GM12874 (cell line): ENCODE data around the gene FANCM.

Experiments used
- TF ChIP-seq, protein P1 (sequence below): IDR thresholded peaks from 2 replicates; pipeline ENCODE4 v1.5.1; 2011; ENCODE audit warnings: low read depth, mild to moderate bottlenecking, control low read depth, low read length, moderate library complexity; ENCODE audit not compliant: insufficient read depth

Gene FANCM

GRCh38 chr14:45103806-45104205 lies 31.9 kb upstream of the FANCM start:
- TF ChIP-seq, protein P1, sequence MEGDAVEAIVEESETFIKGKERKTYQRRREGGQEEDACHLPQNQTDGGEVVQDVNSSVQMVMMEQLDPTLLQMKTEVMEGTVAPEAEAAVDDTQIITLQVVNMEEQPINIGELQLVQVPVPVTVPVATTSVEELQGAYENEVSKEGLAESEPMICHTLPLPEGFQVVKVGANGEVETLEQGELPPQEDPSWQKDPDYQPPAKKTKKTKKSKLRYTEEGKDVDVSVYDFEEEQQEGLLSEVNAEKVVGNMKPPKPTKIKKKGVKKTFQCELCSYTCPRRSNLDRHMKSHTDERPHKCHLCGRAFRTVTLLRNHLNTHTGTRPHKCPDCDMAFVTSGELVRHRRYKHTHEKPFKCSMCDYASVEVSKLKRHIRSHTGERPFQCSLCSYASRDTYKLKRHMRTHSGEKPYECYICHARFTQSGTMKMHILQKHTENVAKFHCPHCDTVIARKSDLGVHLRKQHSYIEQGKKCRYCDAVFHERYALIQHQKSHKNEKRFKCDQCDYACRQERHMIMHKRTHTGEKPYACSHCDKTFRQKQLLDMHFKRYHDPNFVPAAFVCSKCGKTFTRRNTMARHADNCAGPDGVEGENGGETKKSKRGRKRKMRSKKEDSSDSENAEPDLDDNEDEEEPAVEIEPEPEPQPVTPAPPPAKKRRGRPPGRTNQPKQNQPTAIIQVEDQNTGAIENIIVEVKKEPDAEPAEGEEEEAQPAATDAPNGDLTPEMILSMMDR: no peak

DNA sequence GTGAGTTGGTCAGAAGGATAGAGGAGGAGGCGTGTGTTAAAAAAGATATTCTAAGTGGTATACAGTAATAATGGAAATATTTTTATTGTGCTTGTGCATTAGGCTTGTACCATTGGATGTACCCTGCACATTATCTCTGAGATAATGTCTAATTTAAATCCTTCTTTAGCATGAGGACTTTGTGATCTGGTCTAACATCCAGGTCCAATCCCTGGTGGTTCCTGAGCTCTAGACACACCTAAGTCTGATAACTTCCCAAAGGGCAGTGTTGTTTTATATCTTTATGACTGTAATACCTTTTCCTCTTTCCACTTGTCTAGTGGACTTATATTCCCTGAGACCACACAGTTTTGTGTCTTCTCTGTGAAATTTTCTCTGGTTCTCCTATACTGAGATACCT lies 31.2 kb upstream of the FANCM start:
- TF ChIP-seq, protein P1: no peak

GRCh38 chr14:45112896-45113781 lies 22.6 kb upstream of the FANCM start:
- TF ChIP-seq, protein P1: no peak

DNA sequence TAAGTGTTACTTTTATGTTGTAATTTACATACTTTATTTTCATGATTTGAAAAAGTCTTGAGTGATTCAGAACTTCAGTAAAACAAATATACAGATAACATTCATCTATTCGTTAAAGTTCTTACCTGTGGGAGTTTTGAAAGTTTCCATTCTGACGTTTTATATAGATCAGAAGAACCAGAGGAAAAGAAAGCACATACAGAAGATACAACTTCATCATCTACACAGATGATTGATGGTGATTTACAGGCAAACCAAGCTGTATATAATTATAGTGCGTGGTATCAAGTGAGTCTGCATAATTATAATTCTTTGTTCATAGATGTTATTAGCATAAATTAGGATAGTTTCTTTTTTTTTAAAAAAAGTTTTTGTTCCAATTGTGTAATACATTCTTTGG lies 21.4 kb upstream of the FANCM start:
- TF ChIP-seq, protein P1: no peak

DNA sequence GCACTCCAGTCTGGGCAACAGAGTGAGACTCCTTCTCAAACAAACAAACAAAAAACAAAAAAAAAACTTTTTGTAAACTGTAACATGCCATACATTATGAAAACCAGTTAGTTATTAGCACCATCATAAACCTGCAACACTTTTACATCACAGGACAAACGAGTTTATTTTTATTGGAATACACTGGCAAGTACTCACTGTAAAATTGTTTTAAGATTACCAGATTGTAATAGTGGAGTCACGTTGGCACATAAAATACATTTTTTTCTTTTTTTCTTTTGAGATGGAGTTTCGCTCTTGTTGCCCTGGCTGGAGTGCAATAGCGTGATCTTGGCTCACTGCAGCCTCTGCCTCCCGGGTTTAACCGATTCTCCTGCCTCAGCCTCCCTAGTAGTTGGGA lies 17.1 kb upstream of the FANCM start:
- TF ChIP-seq, protein P1: no peak

- TF ChIP-seq, protein P1: no peak
Observed at GRCh38 chr14:45120096-45120495, 15.6 kb upstream of the FANCM start.

DNA sequence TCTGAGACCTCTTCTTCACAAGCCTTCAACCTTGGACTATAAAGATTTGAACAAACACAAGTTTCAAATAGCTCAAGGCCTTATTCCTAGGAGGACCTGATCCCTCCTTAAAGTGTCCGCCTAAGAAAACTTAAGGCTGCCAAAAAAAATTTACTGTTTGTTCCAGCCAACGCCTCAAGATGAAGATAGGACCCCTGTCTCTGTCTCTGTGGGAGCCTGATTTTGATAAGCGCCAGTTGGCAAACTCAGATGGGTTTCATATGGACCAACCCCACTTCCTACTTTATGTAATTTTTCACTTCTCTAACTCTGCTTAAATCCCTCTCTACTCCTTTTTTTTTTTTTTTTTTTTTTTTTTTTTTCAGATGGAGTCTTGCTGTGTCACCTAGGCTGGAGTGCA lies 12.5 kb upstream of the FANCM start:
- TF ChIP-seq, protein P1: no peak
